HG02943 (cell line): ENCODE results near the gene SMAP1.
A peak's percentile ranks its signal among the peaks of the same experiment; 100 is the strongest.

Experiments
- ATAC-seq: cut with Tn5 transposase; IDR thresholded peaks from one replicate; pipeline ENCODE4 v1.9.1; 2021; ENCODE audit warnings: mild to moderate bottlenecking, low read depth, moderate library complexity; ENCODE audit not compliant: unreplicated experiment

Gene SMAP1

GRCh38 chr6:70667711-70668498 lies at the start of gene SMAP1:
Gene SMAP1, plus strand, starts transcription at chr6:70667883. Its CDS starts 141 bp downstream, at chr6:70668024.
- peak; percentile 92 for ATAC-seq

- ATAC-seq = no peak
Observed at GRCh38 chr6:70620746-70621145, 46.9 kb upstream of the SMAP1 start.

- ATAC-seq = no peak
Observed at GRCh38 chr6:70622461-70622860, 45.2 kb upstream of the SMAP1 start.

GRCh38 chr6:70625436-70625835 lies 42.2 kb upstream of the SMAP1 start:
- ATAC-seq = no peak

- ATAC-seq = no peak
Observed at GRCh38 chr6:70627500-70628254, 40.0 kb upstream of the SMAP1 start.

- ATAC-seq = no peak
Observed at GRCh38 chr6:70629929-70630328, 37.8 kb upstream of the SMAP1 start.

GRCh38 chr6:70633870-70634269 lies 33.8 kb upstream of the SMAP1 start:
- ATAC-seq = no peak

GRCh38 chr6:70636596-70636995 lies 31.1 kb upstream of the SMAP1 start:
- no peak for ATAC-seq

- ATAC-seq = no peak
Observed at GRCh38 chr6:70638468-70638867, 29.2 kb upstream of the SMAP1 start.

- ATAC-seq = no peak
Observed at GRCh38 chr6:70651326-70651905, 16.3 kb upstream of the SMAP1 start.

GRCh38 chr6:70652216-70652615 lies 15.5 kb upstream of the SMAP1 start:
- no peak for ATAC-seq

- ATAC-seq = no peak
Observed at GRCh38 chr6:70657706-70658105, 10.0 kb upstream of the SMAP1 start.

- ATAC-seq = no peak
Observed at GRCh38 chr6:70663881-70664466, 3.7 kb upstream of the SMAP1 start.

- no peak for ATAC-seq
Observed at GRCh38 chr6:70666706-70667105, 977 bp upstream of the SMAP1 start.

GRCh38 chr6:70667256-70667710 lies 400 bp upstream of the SMAP1 start:
- ATAC-seq = peak; percentile 19

GRCh38 chr6:70668499-70668812 lies 773 bp downstream of the SMAP1 start:
- peak; percentile 37 for ATAC-seq

GRCh38 chr6:70669133-70669532 lies 1.4 kb downstream of the SMAP1 start:
- ATAC-seq = no peak

GRCh38 chr6:70672549-70672948 lies 4.9 kb downstream of the SMAP1 start:
- no peak for ATAC-seq

GRCh38 chr6:70673054-70673453 lies 5.4 kb downstream of the SMAP1 start:
- no peak for ATAC-seq

- no peak for ATAC-seq
Observed at GRCh38 chr6:70673601-70674000, 5.9 kb downstream of the SMAP1 start.

GRCh38 chr6:70675822-70676221 lies 8.1 kb downstream of the SMAP1 start:
- ATAC-seq = no peak
